Erythroblast (primary cell): ENCODE data around the gene OBSCN.

Experiments
- GATA1 ChIP-seq: IDR thresholded peaks from 2 replicates; pipeline ENCODE4 v1.6.1; 2011; ENCODE audit warnings: low read depth, mild to moderate bottlenecking, control low read depth, low read length, moderate library complexity
- POLR2A ChIP-seq: IDR thresholded peaks from 2 replicates; pipeline ENCODE4 v1.6.1; 2011; ENCODE audit warnings: mild to moderate bottlenecking, low read length

GRCh38 chr1:228184152-228184551 lies 23.7 kb upstream of the OBSCN start:
- TF ChIP-seq POLR2A (no peak), GATA1 (no peak)
